Measurements from ENCODE around the gene BCO2.
"Not testable (repeated sequence)": the region's sequence is repeated elsewhere in the genome, so short reads cannot be mapped to it uniquely, and the experiment has no call there.

Gene BCO2

DNA sequence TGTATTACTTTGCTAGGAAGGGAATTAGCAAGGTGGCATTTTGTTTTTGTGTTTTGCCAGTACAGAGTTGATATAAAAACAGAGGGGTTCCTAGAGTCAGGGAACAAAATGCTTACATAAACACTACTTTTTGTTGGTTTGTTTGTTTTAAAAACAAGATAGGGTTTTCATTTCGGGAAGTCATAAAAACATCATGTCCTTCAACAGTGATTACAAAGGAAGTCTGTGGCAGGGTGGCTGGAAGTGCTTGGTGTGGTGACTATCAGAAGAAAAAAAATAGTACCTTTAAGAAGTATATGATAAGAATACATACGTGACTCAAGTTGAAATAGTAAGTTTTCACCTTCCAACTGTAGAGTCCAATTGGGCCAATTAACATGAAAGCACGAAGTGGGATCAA lies 10.3 kb upstream of the BCO2 start:
- no peak for DNase-seq (ENCODE audit: low read depth in 2 of 3, low spot score in 2 of 3)

DNA sequence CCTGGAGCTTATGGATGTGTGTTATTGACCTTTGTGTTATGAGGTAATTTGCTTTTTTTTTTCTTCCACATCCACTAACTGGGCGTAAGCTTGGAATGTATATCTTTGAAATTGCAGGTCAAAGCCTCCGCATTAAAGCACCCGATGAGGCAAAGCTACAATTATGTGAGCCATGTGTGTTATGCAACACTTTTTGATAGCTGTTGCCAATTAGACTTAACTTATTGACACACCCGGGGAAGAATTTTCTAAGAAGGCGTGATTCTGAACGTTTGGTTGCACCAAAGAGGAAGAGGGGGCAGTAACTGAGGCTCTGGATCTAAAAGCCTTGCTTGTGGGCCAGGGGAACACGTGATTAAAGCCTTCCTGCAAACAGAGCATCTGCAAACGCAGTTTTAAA lies 8.8 kb upstream of the BCO2 start:
- no peak for DNase-seq (ENCODE audit: low read depth in 2 of 3, low spot score in 2 of 3)

DNA sequence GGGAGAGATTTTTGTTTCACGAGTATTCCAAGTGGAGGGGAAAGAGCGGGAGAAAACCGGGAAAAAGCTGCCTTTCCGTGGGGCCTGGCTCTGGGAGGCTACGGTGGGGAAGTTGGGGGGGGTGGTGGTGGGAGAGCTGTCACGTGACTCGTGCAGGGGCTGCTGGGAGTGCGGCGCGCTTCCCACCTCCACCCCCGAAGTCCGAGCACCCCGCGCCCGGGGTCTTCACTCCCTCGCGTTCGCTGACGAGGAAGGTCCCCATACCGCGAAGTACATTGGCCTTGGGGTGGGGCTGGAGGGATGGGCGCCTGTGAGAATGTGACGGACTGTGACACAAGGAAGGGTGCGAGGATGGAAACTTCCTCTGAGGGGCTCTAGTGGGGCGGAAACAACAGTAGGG lies 8.2 kb upstream of the BCO2 start, which contains the start of gene TEX12:
Gene TEX12 (plus strand): TSS at position 228 of the 400 bp plus-strand sequence. CDS start 1,897 bp downstream, outside the sequence.
- no peak for DNase-seq (ENCODE audit: low read depth in 2 of 3, low spot score in 2 of 3)

DNA sequence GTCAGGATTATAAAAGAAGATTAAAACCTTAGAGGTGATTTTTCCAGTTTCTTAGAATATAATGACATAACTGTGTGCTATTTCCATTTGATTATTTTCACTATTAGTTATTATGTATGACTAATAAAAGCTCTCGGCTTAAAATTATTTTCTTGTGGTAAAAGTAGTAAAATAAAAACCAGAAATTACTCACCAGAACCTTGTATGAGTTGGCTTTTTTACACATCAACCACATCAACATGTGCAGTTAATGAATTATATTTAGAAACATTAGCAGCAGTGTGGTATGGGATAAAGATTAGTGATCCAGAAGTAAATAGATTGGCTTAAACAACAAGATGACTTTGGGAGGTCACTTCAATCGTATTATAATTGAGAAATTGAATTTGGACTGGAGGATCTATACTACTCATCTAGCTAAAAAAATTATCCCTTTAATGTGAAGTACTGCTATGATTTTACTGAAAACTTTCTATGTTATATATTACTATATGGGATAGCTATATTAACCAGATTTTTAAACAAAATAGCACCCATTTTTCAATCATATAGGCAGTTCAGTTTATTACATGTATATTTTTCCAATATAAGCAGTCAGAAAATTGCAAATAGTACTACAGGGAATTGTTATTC lies 2.8 kb upstream of the BCO2 start:
- no peak for DNase-seq (ENCODE audit: low read depth in 2 of 3, low spot score in 2 of 3)

GRCh38 chr11:112173152-112173551 lies 2.2 kb upstream of the BCO2 start:
- DNase-seq (ENCODE audit: low read depth in 2 of 3, low spot score in 2 of 3), result no peak

GRCh38 chr11:112175599-112175952 lies 264 bp downstream of the BCO2 start:
- no peak for DNase-seq (ENCODE audit: low read depth in 2 of 3, low spot score in 2 of 3)

DNA sequence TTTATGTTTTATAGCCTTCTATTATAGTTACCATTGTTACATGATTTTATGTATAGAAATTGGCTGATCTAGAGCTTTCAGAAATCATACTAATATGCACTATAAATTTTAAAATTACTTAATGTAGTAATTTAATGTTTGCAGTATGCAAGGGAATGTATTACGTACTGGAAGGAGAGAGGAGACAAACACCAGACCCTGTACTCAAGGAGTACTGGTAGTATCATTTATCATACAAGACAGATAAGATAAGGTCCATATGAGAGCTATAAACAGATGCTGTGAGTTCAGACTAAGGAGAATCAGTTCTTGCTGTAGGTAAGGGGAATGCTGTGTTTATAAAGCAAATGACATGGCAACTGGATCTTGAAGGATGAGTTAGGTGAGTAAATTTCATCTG lies 765 bp downstream of the BCO2 start:
- DNase-seq (ENCODE audit: low read depth in 2 of 3, low spot score in 2 of 3), result no peak

DNA sequence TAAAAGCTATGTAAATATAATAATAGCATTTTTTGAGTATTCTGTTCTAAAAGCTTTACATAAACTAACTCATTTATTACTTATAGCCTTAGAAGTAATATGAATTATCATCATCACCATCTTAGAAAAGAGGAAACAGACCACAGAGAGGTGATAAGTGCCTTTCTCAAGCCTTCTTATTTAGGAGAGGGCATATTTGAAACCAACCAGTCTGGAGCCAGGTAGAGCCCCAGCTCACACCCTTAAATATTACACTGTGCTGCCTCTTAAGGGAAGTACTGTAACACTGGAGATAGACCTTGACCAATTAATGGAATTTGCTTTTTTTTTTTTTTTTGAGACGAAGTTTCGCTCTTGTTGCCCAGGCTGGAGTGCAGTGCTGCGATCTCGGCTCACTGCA lies 2.3 kb downstream of the BCO2 start:
- no peak for DNase-seq (ENCODE audit: low read depth in 2 of 3, low spot score in 2 of 3)

GRCh38 chr11:112178428-112178827 lies 3.1 kb downstream of the BCO2 start:
- no peak for DNase-seq (ENCODE audit: low read depth in 2 of 3, low spot score in 2 of 3)

- no peak for DNase-seq (ENCODE audit: low read depth in 2 of 3, low spot score in 2 of 3)
These were observed 3.6 kb downstream of the BCO2 start for GRCh38 chr11:112178936-112179335.

- DNase-seq (ENCODE audit: low read depth in 2 of 3, low spot score in 2 of 3), result no peak
These were observed 4.3 kb downstream of the BCO2 start for GRCh38 chr11:112179601-112180000.

DNA sequence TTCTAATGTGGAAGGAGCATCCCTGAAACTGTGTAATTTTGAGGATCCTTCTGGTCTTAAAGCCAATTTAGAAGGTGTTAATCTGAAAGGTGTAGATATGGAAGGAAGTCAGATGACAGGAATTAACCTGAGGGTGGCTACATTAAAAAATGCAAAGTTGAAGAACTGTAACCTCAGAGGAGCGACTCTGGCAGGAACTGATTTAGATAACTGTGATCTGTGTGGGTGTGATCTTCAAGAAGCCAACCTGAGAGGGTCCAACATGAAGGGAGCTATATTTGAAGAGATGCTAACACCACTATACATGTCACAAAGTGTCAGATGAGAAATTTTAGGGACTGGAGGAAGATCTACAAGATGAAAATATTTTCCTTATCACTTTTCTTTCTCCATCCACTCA lies 7.6 kb downstream of the BCO2 start:
- DNase-seq (ENCODE audit: low read depth in 2 of 3, low spot score in 2 of 3), result no peak

DNA sequence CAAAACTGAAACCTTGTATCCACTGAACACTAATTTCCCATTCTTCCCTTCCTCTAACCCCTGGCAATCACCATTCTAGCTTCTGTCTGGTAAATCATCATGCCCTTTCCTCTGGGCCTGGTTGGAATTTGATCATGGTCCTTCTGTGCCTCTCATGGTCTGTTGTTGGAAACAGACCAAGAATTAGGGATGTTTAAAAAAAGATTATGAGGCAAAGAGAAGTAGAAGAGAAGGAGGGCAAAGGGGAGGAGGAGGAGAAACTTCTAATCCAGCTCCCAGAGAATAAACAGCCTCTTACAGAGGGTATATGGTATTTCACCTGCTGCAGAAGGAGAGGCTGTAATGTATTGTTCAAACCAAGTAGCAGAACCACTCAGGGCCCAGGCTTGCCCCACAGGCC lies 10.6 kb downstream of the BCO2 start:
- DNase-seq (ENCODE audit: low read depth in 2 of 3, low spot score in 2 of 3), result no peak

- no peak for DNase-seq (ENCODE audit: low read depth in 2 of 3, low spot score in 2 of 3)
These were observed 11.0 kb downstream of the BCO2 start for GRCh38 chr11:112186304-112186703.

DNA sequence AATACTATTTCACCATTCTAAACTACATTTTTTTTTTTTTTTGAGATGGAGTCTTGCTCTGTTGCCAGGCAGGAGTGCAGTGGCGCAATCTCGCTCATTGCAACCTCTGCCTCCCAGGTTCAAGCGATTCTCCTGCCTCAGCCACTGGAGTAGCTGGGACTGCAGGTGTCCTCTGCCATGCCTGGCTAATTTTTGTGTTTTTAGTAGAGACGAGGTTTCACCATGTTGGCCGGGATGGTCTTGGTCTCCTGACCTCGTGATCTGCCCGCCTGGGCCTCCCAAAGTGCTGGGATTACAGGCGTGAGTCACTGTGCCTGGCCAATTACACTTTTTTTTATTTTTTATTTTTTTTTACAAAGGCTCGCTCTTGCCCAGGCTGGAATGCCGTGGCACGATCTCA lies 19.8 kb downstream of the BCO2 start:
- not testable (repeated sequence) for DNase-seq (ENCODE audit: low read depth in 2 of 3, low spot score in 2 of 3)

DNA sequence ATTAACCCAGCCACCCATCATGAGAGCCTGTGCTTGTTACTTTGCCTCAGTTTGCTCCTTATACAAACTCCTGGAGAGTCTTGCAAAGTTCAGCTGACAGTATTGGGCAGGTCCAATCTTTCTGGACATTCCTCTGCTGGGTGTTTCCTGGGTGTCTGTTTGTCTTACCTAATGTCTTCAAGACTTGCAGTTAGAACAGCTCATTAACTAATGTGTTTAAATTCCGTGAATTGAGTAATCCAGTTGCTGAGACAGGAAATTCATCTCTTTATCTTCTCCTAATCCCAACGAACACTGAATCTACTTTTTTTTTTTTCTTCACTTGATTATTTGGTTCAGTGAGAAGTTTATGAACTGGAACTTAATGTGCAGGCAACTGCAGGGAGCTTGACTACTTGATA lies 20.6 kb downstream of the BCO2 start:
- no peak for DNase-seq (ENCODE audit: low read depth in 2 of 3, low spot score in 2 of 3)

DNA sequence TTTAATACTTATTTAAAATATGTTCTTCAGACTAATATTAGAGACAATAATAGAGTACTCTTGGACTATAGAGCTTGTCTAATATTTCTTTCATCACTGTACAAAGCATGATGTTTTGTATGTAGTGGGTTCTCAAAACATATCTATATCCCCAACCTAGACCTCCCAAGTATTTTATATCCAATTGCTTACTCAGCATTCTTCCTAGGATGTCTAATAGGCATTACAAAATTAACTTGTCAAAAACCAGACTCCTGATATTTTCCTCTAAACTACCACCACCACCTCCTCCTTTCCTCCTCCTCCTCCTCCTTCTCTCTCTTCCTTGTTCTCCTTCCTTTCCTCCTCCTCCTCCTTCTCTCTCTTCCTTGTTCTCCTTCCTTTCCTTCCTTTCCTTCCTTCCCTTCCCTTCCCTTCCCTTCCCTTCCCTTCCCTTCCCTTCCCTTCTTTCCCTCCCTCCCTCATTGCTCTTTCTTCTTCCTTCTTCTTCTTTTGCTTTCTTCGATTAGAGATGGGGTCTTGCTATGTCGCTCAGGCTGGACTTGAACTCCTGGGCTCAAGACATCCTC lies 21.3 kb downstream of the BCO2 start:
- DNase-seq (ENCODE audit: low read depth in 2 of 3, low spot score in 2 of 3), result no peak

DNA sequence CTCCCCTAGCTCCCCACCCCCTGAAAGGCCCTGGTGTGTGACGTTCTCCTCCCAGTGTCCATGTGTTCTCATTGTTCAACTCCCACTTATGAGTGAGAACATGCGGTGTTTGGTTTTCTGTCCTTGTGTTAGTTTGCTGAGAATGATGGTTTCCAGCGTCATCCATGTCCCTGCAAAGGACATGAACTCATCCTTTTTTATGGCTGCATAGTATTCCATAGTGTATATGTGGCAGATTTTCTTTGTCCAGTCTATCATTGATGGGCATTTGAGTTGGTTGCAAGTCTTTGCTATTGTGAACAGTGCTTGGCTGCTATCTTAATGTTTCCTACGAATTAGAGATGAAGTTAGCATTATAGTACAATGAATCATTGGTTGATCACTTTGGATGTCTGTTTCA lies 23.8 kb downstream of the BCO2 start:
- not testable (repeated sequence) for DNase-seq (ENCODE audit: low read depth in 2 of 3, low spot score in 2 of 3)

- no peak for DNase-seq (ENCODE audit: low read depth in 2 of 3, low spot score in 2 of 3)
These were observed 24.9 kb downstream of the BCO2 start for GRCh38 chr11:112200252-112200651.

DNA sequence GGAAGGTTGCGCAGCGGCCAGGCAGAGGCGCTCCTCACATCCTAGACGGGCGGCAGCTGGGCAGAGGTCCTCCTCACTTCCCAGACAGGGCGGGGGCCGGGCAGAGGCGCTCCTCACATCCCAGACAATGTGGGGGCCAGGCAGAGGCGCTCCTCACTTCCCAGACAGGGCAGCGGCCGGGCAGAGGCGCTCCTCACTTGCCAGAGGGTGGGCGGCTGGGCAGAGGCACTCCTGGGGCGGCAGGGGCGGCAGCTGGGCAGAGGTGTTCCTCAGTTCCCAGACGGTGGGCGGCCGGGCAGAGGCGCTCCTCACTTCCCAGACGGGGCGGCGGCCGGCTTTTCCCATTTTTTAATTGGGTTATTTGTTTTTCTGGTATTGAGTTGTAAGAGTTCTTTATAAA lies 30.8 kb downstream of the BCO2 start:
- no peak for DNase-seq (ENCODE audit: low read depth in 2 of 3, low spot score in 2 of 3)

GRCh38 chr11:112210890-112211289 lies 35.6 kb downstream of the BCO2 start:
- DNase-seq (ENCODE audit: low read depth in 2 of 3, low spot score in 2 of 3), result no peak

DNA sequence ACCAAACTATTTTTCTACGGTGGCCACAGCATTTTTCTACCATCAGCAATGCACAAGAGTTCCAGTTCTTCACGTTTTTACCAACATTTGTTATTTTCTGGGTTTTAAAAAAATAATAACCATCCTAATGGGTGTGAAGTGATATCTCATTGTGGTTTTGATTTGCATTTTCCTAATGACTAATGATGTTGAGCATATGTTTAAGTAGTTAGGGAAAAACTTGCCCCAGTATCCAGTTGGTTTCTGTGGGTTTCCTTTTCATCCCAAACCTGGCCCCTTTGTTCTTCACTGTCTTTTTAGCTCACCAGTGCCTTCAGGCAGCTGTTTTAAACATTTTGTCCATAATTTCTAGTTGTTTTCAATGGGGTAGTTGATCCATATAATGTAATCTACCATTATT lies 36.2 kb downstream of the BCO2 start:
- no peak for DNase-seq (ENCODE audit: low read depth in 2 of 3, low spot score in 2 of 3)

DNA sequence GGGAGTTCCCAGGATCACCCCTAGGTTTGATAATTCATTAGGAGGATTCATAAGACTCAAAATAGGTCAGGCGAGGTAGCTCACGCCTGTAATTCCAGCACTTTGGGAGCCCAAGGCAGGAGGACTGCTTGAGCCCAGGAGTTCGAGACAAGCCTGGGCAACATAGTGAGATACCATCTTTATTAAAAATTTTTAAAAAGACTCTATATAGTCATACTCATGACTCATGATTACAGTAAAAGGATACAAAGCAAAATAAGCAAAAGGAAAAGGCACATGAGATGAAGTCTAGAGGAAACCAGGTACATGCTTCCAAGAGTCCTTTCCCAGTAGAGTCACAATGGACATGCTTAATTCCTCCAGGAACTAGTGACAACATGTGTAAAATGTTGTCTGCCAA lies 37.0 kb downstream of the BCO2 start:
- no peak for DNase-seq (ENCODE audit: low read depth in 2 of 3, low spot score in 2 of 3)
